Nephron (organoid): Measurements from ENCODE around the gene TMEM170B.
A peak's percentile ranks its signal among the peaks of the same experiment; 100 is the strongest.

Experiments
- H3K27ac Mint-ChIP-seq, 3 experiments: 2 replicates each; pipeline ENCODE4 v1.8.0; 2020; ENCODE audit warnings: mixed read lengths in 3 of 3, mild to moderate bottlenecking in 2 of 3, moderate library complexity in 1 of 3
- H3K27me3 Mint-ChIP-seq: 2 replicates; pipeline ENCODE4 v1.8.0; 2021; ENCODE audit warnings: low read depth, mild to moderate bottlenecking, moderate library complexity, mixed read lengths
- H3K36me3 Mint-ChIP-seq: 2 replicates; pipeline ENCODE4 v1.8.0; 2020; ENCODE audit warnings: low read depth, mixed read lengths
- H3K4me1 Mint-ChIP-seq: 2 replicates; pipeline ENCODE4 v1.8.0; 2020; ENCODE audit warnings: mixed read lengths
- H3K4me3 Mint-ChIP-seq, 3 experiments: 2 replicates each; pipeline ENCODE4 v1.8.0; 2020; ENCODE audit warnings: mild to moderate bottlenecking in 3 of 3, mixed read lengths in 3 of 3, moderate library complexity in 2 of 3
- H3K9me3 Mint-ChIP-seq: 2 replicates; pipeline ENCODE4 v1.8.0; 2020; ENCODE audit warnings: mixed read lengths
- CTCF ChIP-seq, 3 experiments: fragments of 200-600 bp; sonication (generic); IDR thresholded peaks; one replicate each; pipeline ENCODE4 v1.5.0; 2021; ENCODE audit warnings: antibody characterized with exemption in 3 of 3; ENCODE audit not compliant: unreplicated experiment in 3 of 3

Gene TMEM170B

GRCh38 chr6:11595903-11596302, 58.4 kb downstream of the TMEM170B start:
- peak overlapping the region in 1 of 3 experiments; percentile 76 for H3K27ac Mint-ChIP-seq
- no peak overlapping the region for H3K4me3 Mint-ChIP-seq
- peaks cover 11% of the 10 kb centered on the region for H3K27me3 Mint-ChIP-seq
- no peaks in the 10 kb centered on the region for H3K36me3 Mint-ChIP-seq
- no peak for TF ChIP-seq CTCF (IDR thresholded peaks at IDR 0.05; ENCODE audit: unreplicated experiment in 3 of 3)
- peaks cover 3% of the 10 kb centered on the region for H3K9me3 Mint-ChIP-seq
- H3K4me1 Mint-ChIP-seq = no peaks in the 10 kb centered on the region

GRCh38 chr6:11596640-11597237, 59.2 kb downstream of the TMEM170B start:
- peaks cover 4% of the 10 kb centered on the region for H3K9me3 Mint-ChIP-seq
- peaks cover 11% of the 10 kb centered on the region for H3K27me3 Mint-ChIP-seq
- H3K4me3 Mint-ChIP-seq = no peak overlapping the region
- H3K36me3 Mint-ChIP-seq = no peaks in the 10 kb centered on the region
- H3K27ac Mint-ChIP-seq = peak overlapping the region in 1 of 3 experiments; percentile 91
- H3K4me1 Mint-ChIP-seq = no peaks in the 10 kb centered on the region
- no peak for TF ChIP-seq CTCF (IDR thresholded peaks at IDR 0.05; ENCODE audit: unreplicated experiment in 3 of 3)

GRCh38 chr6:11598687-11599086, 61.1 kb downstream of the TMEM170B start:
- Mint-ChIP-seq H3K9me3 (peaks cover 4% of the 10 kb centered on the region), H3K27ac (peak overlapping the region in 1 of 3 experiments; percentile 72), H3K4me1 (no peaks in the 10 kb centered on the region), H3K27me3 (peaks cover 10% of the 10 kb centered on the region), H3K4me3 (no peak overlapping the region), H3K36me3 (no peaks in the 10 kb centered on the region)
- TF ChIP-seq CTCF (IDR thresholded peaks at IDR 0.05; ENCODE audit: unreplicated experiment in 3 of 3) = no peak

- Mint-ChIP-seq H3K36me3 (no peaks in the 10 kb centered on the region), H3K4me3 (no peak overlapping the region)
- TF ChIP-seq CTCF (IDR thresholded peaks at IDR 0.05; ENCODE audit: unreplicated experiment in 3 of 3) = no peak
Measured at GRCh38 chr6:11600251-11600650, 62.7 kb downstream of the TMEM170B start.

GRCh38 chr6:11601776-11602605, 64.4 kb downstream of the TMEM170B start:
- Mint-ChIP-seq H3K9me3 (peaks cover 4% of the 10 kb centered on the region), H3K27me3 (peaks cover 8% of the 10 kb centered on the region), H3K4me1 (peaks cover 24% of the 10 kb centered on the region), H3K36me3 (no peaks in the 10 kb centered on the region), H3K4me3 (no peak overlapping the region), H3K27ac (peak overlapping the region in 1 of 3 experiments; percentile 67)
- no peak for TF ChIP-seq CTCF (IDR thresholded peaks at IDR 0.05; ENCODE audit: unreplicated experiment in 3 of 3)

More at GRCh38 chr6:11600251-11600650, 62.7 kb downstream of the TMEM170B start:
- Mint-ChIP-seq H3K4me1 (peaks cover 8% of the 10 kb centered on the region), H3K9me3 (peaks cover 4% of the 10 kb centered on the region), H3K27me3 (peaks cover 8% of the 10 kb centered on the region), H3K27ac (no peak overlapping the region)
